Esophagus muscularis mucosa (tissue), 4 donors: ENCODE results near the gene TIMP2. TPM values are rescaled to one million over a fixed set of nuclear protein-coding genes. Genes with fewer than 3 reads are reported as not detected.
"Not testable (repeated sequence)": the region's sequence is repeated elsewhere in the genome, so short reads cannot be mapped to it uniquely, and the experiment has no call there.

Experiments used
- DNase-seq: peaks from one replicate; pipeline ENCODE4 v3.0.0-alpha.2; 2017; ENCODE audit errors: extremely low spot score
- H3K27ac ChIP-seq, 4 donors: fragments of 200-600 bp; sonication (generic); replicated peaks in 1 of 4; 1 replicate in 3 of 4; 2 replicates in 1 of 4; pipeline ENCODE4 v1.5.1; 2016 to 2019; ENCODE audit warnings: mild to moderate bottlenecking in 1 of 4
- H3K27me3 ChIP-seq, 4 donors: fragments of 200-600 bp; sonication (generic); one replicate each; pipeline versions ENCODE4 v1.5.1 to v1.6.0; 2016 to 2019
- H3K36me3 ChIP-seq, 4 donors: fragments of 200-600 bp; sonication (generic); one replicate each; pipeline ENCODE4 v1.5.1; 2016 to 2019
- H3K4me1 ChIP-seq, 4 donors: fragments of 200-600 bp; sonication (generic); one replicate each; pipeline ENCODE4 v1.5.1; 2016 to 2019
- H3K4me3 ChIP-seq, 4 donors: fragments of 200-600 bp; sonication (generic); 1 replicate in 2 of 4; 2 replicates in 2 of 4; pipeline ENCODE4 v1.5.1; 2016 to 2019; ENCODE audit warnings: mild to moderate bottlenecking in 4 of 4, moderate library complexity in 1 of 4
- H3K9me3 ChIP-seq, 4 donors: fragments of 200-600 bp; sonication (generic); 1 replicate in 3 of 4; 2 replicates in 1 of 4; pipeline ENCODE4 v1.5.1; 2016 to 2019
- CTCF ChIP-seq, 3 experiments: fragments of 200-600 bp in 2 of 3; fragments of 450-650 bp in 1 of 3; sonication (generic) in 2 of 3; IDR thresholded peaks; one replicate each; pipeline ENCODE4 v1.5.1; 2017 to 2019; ENCODE audit warnings: antibody characterized with exemption in 3 of 3, mild to moderate bottlenecking in 2 of 3, moderate library complexity in 1 of 3
- EP300 ChIP-seq: sonication (generic); formaldehyde crosslinking; IDR thresholded peaks from one replicate; pipeline ENCODE4 v1.6.1; 2017; ENCODE audit warnings: antibody characterized with exemption
- POLR2A ChIP-seq: fragments of 450-650 bp; IDR thresholded peaks from one replicate; pipeline ENCODE4 v1.6.1; 2017; ENCODE audit warnings: antibody characterized with exemption, moderate library complexity, mild to moderate bottlenecking, low read depth
- POLR2AphosphoS5 ChIP-seq, 2 donors: sonication (generic); formaldehyde crosslinking; IDR thresholded peaks; one replicate each; pipeline ENCODE4 v1.6.1; 2017; ENCODE audit warnings: antibody characterized with exemption in 2 of 2
- WGBS: methylation state at CpG from one replicate; pipeline ENCODE4 v1.1.5; 2018; 5-methylcytosine and 5-hydroxymethylcytosine counted together
- intact Hi-C: fragments of 100-400 bp; cut with DNase I; formaldehyde crosslinking; loops from one replicate; pipeline ENCODE4 v1.15.1; 2023
- total RNA-seq, 4 donors: library from RNA; depleted of rRNA; stranded (reverse); fragments of >200 nt; gene quantifications; one replicate each; pipeline versions ENCODE4 v1.1.0 to v1.2.1, GENCODE V29; 2016

TIMP2 gene
- total RNA-seq, 4 donors from 2014 or later = 177 to 315 (median 229) TPM

GRCh38 chr17:78873519-78874340 is 51.5 kb downstream of the TIMP2 start:
- Histone ChIP-seq H3K27me3 (no peaks in the 10 kb centered on the region), H3K4me3 (no peak overlapping the region), H3K4me1 (peaks cover 48 to 61% (median 59%) of the 10 kb centered on the region in 4 donors), H3K9me3 (no peaks in the 10 kb centered on the region), H3K36me3 (peaks cover 26 to 48% (median 42%) of the 10 kb centered on the region in 4 donors), H3K27ac (peak overlapping the region; percentile 65 to 90 (median 74))
- WGBS = 62% methylated on average over 21 of the region's 21 CpGs
- intact Hi-C loops = no loop called here
- DNase-seq = no peak
- peak in 1 of 2 donors; percentile 33 for TF ChIP-seq POLR2AphosphoS5 (IDR thresholded peaks at IDR 0.05)
- no peak for TF ChIP-seq EP300
- no peak for TF ChIP-seq CTCF (IDR thresholded peaks at IDR 0.05)

- intact Hi-C loops = no loop called here
- no peak overlapping the region for H3K4me3 ChIP-seq
- H3K27me3 ChIP-seq = no peaks in the 10 kb centered on the region
- WGBS = 81% methylated on average over 6 of the region's 6 CpGs
- H3K36me3 ChIP-seq = peaks cover 38 to 60% (median 51%) of the 10 kb centered on the region in 4 donors
- DNase-seq = no peak
- H3K9me3 ChIP-seq = no peaks in the 10 kb centered on the region
- H3K4me1 ChIP-seq = peaks cover 43 to 58% (median 53%) of the 10 kb centered on the region in 4 donors
- no peak for TF ChIP-seq CTCF (IDR thresholded peaks at IDR 0.05)
- no peak for TF ChIP-seq POLR2AphosphoS5 (IDR thresholded peaks at IDR 0.05)
- TF ChIP-seq POLR2A = no peak
- no peak for TF ChIP-seq EP300
- peak overlapping the region in 2 of 4 donors; percentile 84 to 90 for H3K27ac ChIP-seq
These were observed 52.7 kb downstream of the TIMP2 start for GRCh38 chr17:78872486-78872885.

GRCh38 chr17:78870621-78871020 is 54.6 kb downstream of the TIMP2 start:
- WGBS = 84% methylated on average over 15 of the region's 15 CpGs
- Histone ChIP-seq H3K27ac (no peak overlapping the region), H3K9me3 (no peaks in the 10 kb centered on the region), H3K4me3 (no peak overlapping the region), H3K36me3 (peaks cover 48 to 69% (median 55%) of the 10 kb centered on the region in 4 donors), H3K27me3 (no peaks in the 10 kb centered on the region), H3K4me1 (peaks cover 33 to 56% (median 52%) of the 10 kb centered on the region in 4 donors)
- no peak for TF ChIP-seq EP300
- TF ChIP-seq POLR2A = no peak
- TF ChIP-seq POLR2AphosphoS5 (IDR thresholded peaks at IDR 0.05) = no peak
- DNase-seq = no peak
- intact Hi-C loops = no loop called here

- intact Hi-C loops = loop anchor here (5.0 kb wide), 1 partner anchor 49 kb away; no protein-coding TSS in a partner anchor
- Histone ChIP-seq H3K4me1 (peaks cover 13 to 43% (median 37%) of the 10 kb centered on the region in 4 donors), H3K4me3 (no peak overlapping the region), H3K36me3 (peaks cover 47 to 77% (median 56%) of the 10 kb centered on the region in 4 donors), H3K27me3 (no peaks in the 10 kb centered on the region), H3K27ac (peak overlapping the region in 2 of 4 donors; percentile 43 to 61), H3K9me3 (no peaks in the 10 kb centered on the region)
- no peak for DNase-seq
- WGBS = 62% methylated on average over 7 of the region's 7 CpGs
- TF ChIP-seq POLR2A = no peak
- TF ChIP-seq POLR2AphosphoS5 (IDR thresholded peaks at IDR 0.05) = no peak
- no peak for TF ChIP-seq EP300
- no peak for TF ChIP-seq CTCF (IDR thresholded peaks at IDR 0.05)
These were observed 56.8 kb downstream of the TIMP2 start for GRCh38 chr17:78868391-78868790.

GRCh38 chr17:78867046-78867445 is 58.1 kb downstream of the TIMP2 start:
- H3K4me3 ChIP-seq, H3K27me3 ChIP-seq, H3K9me3 ChIP-seq, DNase-seq: not testable (repeated sequence)
- H3K36me3 ChIP-seq = peaks cover 35 to 67% (median 52%) of the 10 kb centered on the region in 4 donors
- 61% methylated on average over 3 of the region's 3 CpGs for WGBS
- H3K4me1 ChIP-seq = peaks cover 10 to 47% (median 39%) of the 10 kb centered on the region in 4 donors
- peak overlapping the region; percentile 6 to 62 (median 61) for H3K27ac ChIP-seq
- intact Hi-C loops = loop anchor here (5.0 kb wide), 1 partner anchor 50 kb away; no protein-coding TSS in a partner anchor
